ENCODE data around the gene WDR45. TPM values are rescaled to one million over a fixed set of nuclear protein-coding genes. Genes with fewer than 3 reads are reported as not detected.
A peak's percentile ranks its signal among the peaks of the same experiment; 100 is the strongest.

WDR45 gene
- total and polyA plus RNA-seq, 2 of the 13 experiments (the other 11 are each of a cell fraction or from before 2014, with no cell fraction given), result 16.4 to 65.5 TPM

DNA sequence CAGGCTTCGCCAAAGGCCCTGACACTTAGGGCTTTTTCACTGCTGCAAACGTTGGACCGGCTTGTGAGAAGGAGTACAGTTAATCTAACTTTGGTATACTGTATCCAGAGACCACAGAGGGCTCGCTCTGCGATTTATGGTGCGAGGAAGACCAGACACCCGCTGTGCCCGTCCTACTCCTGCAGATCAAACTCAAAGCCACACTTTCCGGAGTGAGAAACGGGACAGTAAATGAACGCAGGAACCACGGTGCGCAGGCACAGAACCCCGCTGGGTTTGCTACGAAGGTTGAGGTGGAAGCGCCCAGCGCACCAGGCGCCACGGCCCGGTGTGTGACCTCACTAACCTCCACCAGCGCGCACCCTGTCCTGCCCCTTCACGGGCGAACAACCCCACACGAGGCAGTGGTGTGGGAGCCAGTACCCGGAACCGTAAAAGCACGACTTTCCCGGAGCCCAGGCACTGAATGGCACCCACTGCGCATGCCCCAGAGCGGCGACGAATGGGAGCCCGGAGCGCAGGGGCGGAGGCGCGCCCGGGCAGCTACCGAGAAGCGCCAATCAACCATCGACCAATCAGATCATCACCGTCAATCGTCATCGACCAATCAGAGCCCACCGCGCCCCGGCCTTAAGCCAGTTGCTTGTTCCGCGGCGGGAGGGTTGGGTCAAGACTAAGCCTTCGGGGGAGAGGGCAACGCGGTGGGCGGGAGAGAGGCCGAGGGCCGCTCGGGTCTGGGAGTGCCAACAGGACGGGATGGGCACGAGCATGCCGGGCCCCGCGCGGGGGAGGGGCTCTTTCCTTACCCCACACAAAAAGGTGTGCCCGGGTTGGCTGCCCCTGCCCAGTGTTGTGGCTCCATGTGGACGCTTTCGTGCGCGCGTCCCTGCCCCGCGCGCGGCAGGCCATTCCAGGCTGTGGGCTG is 21.3 kb upstream of the WDR45 start (continued):
- TF ChIP-seq, protein P1, sequence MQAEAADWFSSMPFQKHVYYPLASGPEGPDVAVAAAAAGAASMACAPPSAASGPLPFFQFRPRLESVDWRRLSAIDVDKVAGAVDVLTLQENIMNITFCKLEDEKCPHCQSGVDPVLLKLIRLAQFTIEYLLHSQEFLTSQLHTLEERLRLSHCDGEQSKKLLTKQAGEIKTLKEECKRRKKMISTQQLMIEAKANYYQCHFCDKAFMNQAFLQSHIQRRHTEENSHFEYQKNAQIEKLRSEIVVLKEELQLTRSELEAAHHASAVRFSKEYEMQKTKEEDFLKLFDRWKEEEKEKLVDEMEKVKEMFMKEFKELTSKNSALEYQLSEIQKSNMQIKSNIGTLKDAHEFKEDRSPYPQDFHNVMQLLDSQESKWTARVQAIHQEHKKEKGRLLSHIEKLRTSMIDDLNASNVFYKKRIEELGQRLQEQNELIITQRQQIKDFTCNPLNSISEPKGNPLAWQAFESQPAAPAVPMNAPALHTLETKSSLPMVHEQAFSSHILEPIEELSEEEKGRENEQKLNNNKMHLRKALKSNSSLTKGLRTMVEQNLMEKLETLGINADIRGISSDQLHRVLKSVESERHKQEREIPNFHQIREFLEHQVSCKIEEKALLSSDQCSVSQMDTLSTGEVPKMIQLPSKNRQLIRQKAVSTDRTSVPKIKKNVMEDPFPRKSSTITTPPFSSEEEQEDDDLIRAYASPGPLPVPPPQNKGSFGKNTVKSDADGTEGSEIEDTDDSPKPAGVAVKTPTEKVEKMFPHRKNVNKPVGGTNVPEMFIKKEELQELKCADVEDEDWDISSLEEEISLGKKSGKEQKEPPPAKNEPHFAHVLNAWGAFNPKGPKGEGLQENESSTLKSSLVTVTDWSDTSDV (CRISPR knock-in tag; IDR thresholded peaks at IDR 0.05), result no peak
- TF ChIP-seq THAP11 (CRISPR knock-in tag; IDR thresholded peaks at IDR 0.05), result 0 out of 2 replicates have a peak, but pooled peaks have one; percentile 30
- TF ChIP-seq RXRA (CRISPR knock-in tag; IDR thresholded peaks at IDR 0.05), result no peak; the same call in 1 of the 2 replicates
- TF ChIP-seq MED8 (CRISPR knock-in tag; IDR thresholded peaks at IDR 0.05; ENCODE audit: insufficient replicate concordance), result no peak
- TF ChIP-seq, protein P2, sequence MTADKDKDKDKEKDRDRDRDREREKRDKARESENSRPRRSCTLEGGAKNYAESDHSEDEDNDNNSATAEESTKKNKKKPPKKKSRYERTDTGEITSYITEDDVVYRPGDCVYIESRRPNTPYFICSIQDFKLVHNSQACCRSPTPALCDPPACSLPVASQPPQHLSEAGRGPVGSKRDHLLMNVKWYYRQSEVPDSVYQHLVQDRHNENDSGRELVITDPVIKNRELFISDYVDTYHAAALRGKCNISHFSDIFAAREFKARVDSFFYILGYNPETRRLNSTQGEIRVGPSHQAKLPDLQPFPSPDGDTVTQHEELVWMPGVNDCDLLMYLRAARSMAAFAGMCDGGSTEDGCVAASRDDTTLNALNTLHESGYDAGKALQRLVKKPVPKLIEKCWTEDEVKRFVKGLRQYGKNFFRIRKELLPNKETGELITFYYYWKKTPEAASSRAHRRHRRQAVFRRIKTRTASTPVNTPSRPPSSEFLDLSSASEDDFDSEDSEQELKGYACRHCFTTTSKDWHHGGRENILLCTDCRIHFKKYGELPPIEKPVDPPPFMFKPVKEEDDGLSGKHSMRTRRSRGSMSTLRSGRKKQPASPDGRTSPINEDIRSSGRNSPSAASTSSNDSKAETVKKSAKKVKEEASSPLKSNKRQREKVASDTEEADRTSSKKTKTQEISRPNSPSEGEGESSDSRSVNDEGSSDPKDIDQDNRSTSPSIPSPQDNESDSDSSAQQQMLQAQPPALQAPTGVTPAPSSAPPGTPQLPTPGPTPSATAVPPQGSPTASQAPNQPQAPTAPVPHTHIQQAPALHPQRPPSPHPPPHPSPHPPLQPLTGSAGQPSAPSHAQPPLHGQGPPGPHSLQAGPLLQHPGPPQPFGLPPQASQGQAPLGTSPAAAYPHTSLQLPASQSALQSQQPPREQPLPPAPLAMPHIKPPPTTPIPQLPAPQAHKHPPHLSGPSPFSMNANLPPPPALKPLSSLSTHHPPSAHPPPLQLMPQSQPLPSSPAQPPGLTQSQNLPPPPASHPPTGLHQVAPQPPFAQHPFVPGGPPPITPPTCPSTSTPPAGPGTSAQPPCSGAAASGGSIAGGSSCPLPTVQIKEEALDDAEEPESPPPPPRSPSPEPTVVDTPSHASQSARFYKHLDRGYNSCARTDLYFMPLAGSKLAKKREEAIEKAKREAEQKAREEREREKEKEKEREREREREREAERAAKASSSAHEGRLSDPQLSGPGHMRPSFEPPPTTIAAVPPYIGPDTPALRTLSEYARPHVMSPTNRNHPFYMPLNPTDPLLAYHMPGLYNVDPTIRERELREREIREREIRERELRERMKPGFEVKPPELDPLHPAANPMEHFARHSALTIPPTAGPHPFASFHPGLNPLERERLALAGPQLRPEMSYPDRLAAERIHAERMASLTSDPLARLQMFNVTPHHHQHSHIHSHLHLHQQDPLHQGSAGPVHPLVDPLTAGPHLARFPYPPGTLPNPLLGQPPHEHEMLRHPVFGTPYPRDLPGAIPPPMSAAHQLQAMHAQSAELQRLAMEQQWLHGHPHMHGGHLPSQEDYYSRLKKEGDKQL (CRISPR knock-in tag; IDR thresholded peaks at IDR 0.05; ENCODE audit: low read depth), result no peak
- no peak for TF ChIP-seq ZNF724P (CRISPR knock-in tag; IDR thresholded peaks at IDR 0.05; ENCODE audit: borderline replicate concordance)
- no peak for TF ChIP-seq TP53 (CRISPR knock-in tag; conservative IDR thresholded peaks at IDR 0.05)
- no peak for TF ChIP-seq ZNF468 (CRISPR knock-in tag; IDR thresholded peaks at IDR 0.05)
- TF ChIP-seq ZNF382 (CRISPR knock-in tag; IDR thresholded peaks at IDR 0.05; ENCODE audit: borderline replicate concordance), result no peak
- TF ChIP-seq AKAP8 (CRISPR knock-in tag; IDR thresholded peaks at IDR 0.05), result no peak
- no peak for TF ChIP-seq ZNF24 (IDR thresholded peaks at IDR 0.05)
- TF ChIP-seq ELF1 (CRISPR knock-in tag; IDR thresholded peaks at IDR 0.05), result peak; percentile 60; the same call in 1 of the 2 replicates
- no peak for TF ChIP-seq SATB2 (CRISPR knock-in tag; IDR thresholded peaks at IDR 0.05)
- no peak for TF ChIP-seq ZNF264 (CRISPR knock-in tag; IDR thresholded peaks at IDR 0.05)
- no peak for TF ChIP-seq SIX4 (CRISPR knock-in tag; IDR thresholded peaks at IDR 0.05)
